SK-N-SH (cell line): ENCODE data around the gene GPR39. TPM values are rescaled to one million over a fixed set of nuclear protein-coding genes. Genes with fewer than 3 reads are reported as not detected.

Source experiments
- CTCF ChIA-PET: fragments of 300-600, 350-600 bp; formaldehyde crosslinking; extraction: SDS; loops from one replicate; lab custom pipeline; 2021; lab: Yijun Ruan, JAX
- POLR2A ChIA-PET: fragments of 350-600 bp; sonication (Branson Sonifier 250); formaldehyde crosslinking; extraction: SDS; loops from one replicate; lab custom pipeline; 2020; ENCODE audit warnings: antibody characterized with exemption, inconsistent platforms; lab: Yijun Ruan, JAX
- DNase-seq: peaks from one replicate; pipeline ENCODE4 v3.0.0; 2012
- H2AFZ ChIP-seq: fragments of 200-600 bp; sonication (generic); 2 replicates; pipeline ENCODE4 v1.8.1; 2016; ENCODE audit warnings: antibody characterized with exemption, mild to moderate bottlenecking, low read depth
- H3F3A ChIP-seq: fragments of 200-600 bp; sonication (generic); replicated peaks from 2 replicates; pipeline ENCODE3; 2016; ENCODE audit warnings: antibody characterized with exemption, mild to moderate bottlenecking; ENCODE audit not compliant: insufficient read depth
- H3K27ac ChIP-seq, 2 experiments: fragments of 200-500 bp in 1 of 2; fragments of 200-600 bp in 1 of 2; sonication (Bioruptor generic) in 1 of 2; sonication (generic), shearing (Covaris generic) in 1 of 2; 2 replicates each; pipeline versions ENCODE4 v1.5.1 to v1.6.1; 2014 to 2016; ENCODE audit warnings: low read depth in 2 of 2, inconsistent platforms in 1 of 2, low read length in 1 of 2, mild to moderate bottlenecking in 1 of 2, mixed read lengths in 1 of 2
- H3K27me3 ChIP-seq: fragments of 200-600 bp; sonication (generic), shearing (Covaris generic); 2 replicates; pipeline ENCODE4 v1.6.1; 2016; ENCODE audit warnings: mixed run types; ENCODE audit not compliant: insufficient read depth
- H3K36me3 ChIP-seq, 2 experiments: fragments of 200-500 bp in 1 of 2; fragments of 200-600 bp in 1 of 2; sonication (Bioruptor generic) in 1 of 2; sonication (generic) in 1 of 2; replicated peaks in 1 of 2; 2 replicates each; pipeline versions ENCODE3 to v1.5.1; 2014 to 2016; ENCODE audit warnings: low read length in 1 of 2, mild to moderate bottlenecking in 1 of 2; ENCODE audit not compliant: insufficient read depth in 2 of 2, control insufficient read depth in 1 of 2
- H3K4me1 ChIP-seq, 2 experiments: fragments of 200-500 bp in 1 of 2; fragments of 200-600 bp in 1 of 2; sonication (Bioruptor generic) in 1 of 2; sonication (generic), shearing (Covaris generic) in 1 of 2; 2 replicates each; pipeline versions ENCODE4 v1.5.1 to v1.6.1; 2014 to 2016; ENCODE audit warnings: low read depth in 1 of 2, low read length in 1 of 2, mixed run types in 1 of 2; ENCODE audit not compliant: insufficient read depth in 2 of 2, control insufficient read depth in 1 of 2
- H3K4me2 ChIP-seq: fragments of 200-600 bp; sonication (generic), shearing (Covaris generic); 2 replicates; pipeline ENCODE4 v1.6.1; 2017; ENCODE audit warnings: mixed run types
- H3K4me3 ChIP-seq, 2 experiments: fragments of 200-500 bp in 1 of 2; fragments of 200-600 bp in 1 of 2; sonication (Bioruptor generic) in 1 of 2; sonication (generic), shearing (Covaris generic) in 1 of 2; 2 replicates each; pipeline versions ENCODE4 v1.5.1 to v1.8.1; 2014 to 2016; ENCODE audit warnings: low read depth in 2 of 2, inconsistent platforms in 1 of 2, low read length in 1 of 2, mild to moderate bottlenecking in 1 of 2, mixed read lengths in 1 of 2, moderate library complexity in 1 of 2
- H3K79me2 ChIP-seq: fragments of 200-600 bp; sonication (generic); 2 replicates; pipeline ENCODE4 v1.8.1; 2017; ENCODE audit warnings: mild to moderate bottlenecking; ENCODE audit not compliant: insufficient read depth
- H3K9ac ChIP-seq: fragments of 200-600 bp; sonication (generic); 2 replicates; pipeline ENCODE4 v1.6.1; 2017; ENCODE audit warnings: mixed run types
- H3K9me2 ChIP-seq: fragments of 200-600 bp; sonication (generic); 2 replicates; pipeline ENCODE4 v1.6.1; 2017; ENCODE audit warnings: mixed run types
- H3K9me3 ChIP-seq: fragments of 200-600 bp; sonication (generic); 2 replicates; pipeline ENCODE4 v1.6.1; 2017; ENCODE audit warnings: mixed run types, mild to moderate bottlenecking, moderate library complexity
- H4K20me1 ChIP-seq: fragments of 200-600 bp; sonication (generic); 2 replicates; pipeline ENCODE4 v1.6.1; 2017; ENCODE audit warnings: mild to moderate bottlenecking, mixed run types; ENCODE audit not compliant: insufficient read depth
- CHD2 ChIP-seq: fragments of 150-350 bp; IDR thresholded peaks from 2 replicates; pipeline ENCODE4 v1.6.1; 2018; ENCODE audit warnings: low read length; ENCODE audit not compliant: partially characterized antibody
- FOSL2 ChIP-seq: IDR thresholded peaks from 2 replicates; pipeline ENCODE4 v1.4.0; 2012; ENCODE audit warnings: low read depth, mild to moderate bottlenecking, moderate library complexity, borderline replicate concordance
- FOXM1 ChIP-seq: IDR thresholded peaks from 2 replicates; pipeline ENCODE4 v1.4.0; 2012; ENCODE audit warnings: low read depth, mild to moderate bottlenecking
- GABPA ChIP-seq: IDR thresholded peaks from 2 replicates; pipeline ENCODE4 v1.4.0; 2012; ENCODE audit warnings: low read depth, mild to moderate bottlenecking
- GATA2 ChIP-seq: sonication (generic); formaldehyde crosslinking; IDR thresholded peaks from 2 replicates; pipeline ENCODE4 v1.5.0; 2020; ENCODE audit warnings: mild to moderate bottlenecking, missing genetic modification reagents
- MXI1 ChIP-seq: IDR thresholded peaks from 2 replicates; pipeline ENCODE4 v1.6.1; 2012; ENCODE audit warnings: mild to moderate bottlenecking, low read depth, low read length, improper control_type of control experiment
- POLR2AphosphoS5 ChIP-seq: IDR thresholded peaks from 2 replicates; pipeline ENCODE4 v1.6.1; 2012; ENCODE audit warnings: low read depth, low read length
- RAD21 ChIP-seq: IDR thresholded peaks from 2 replicates; pipeline ENCODE4 v1.6.1; 2012; ENCODE audit warnings: mild to moderate bottlenecking, low read length
- REST ChIP-seq: IDR thresholded peaks from 2 replicates; pipeline ENCODE4 v1.6.1; 2012; ENCODE audit warnings: mild to moderate bottlenecking, low read depth, low read length, moderate library complexity
- RFX5 ChIP-seq: IDR thresholded peaks from 2 replicates; pipeline ENCODE4 v1.6.1; 2012; ENCODE audit warnings: mild to moderate bottlenecking, improper control_type of control experiment, low read length
- RXRA ChIP-seq: IDR thresholded peaks from 2 replicates; pipeline ENCODE4 v1.4.0; 2012; ENCODE audit warnings: low read depth, mild to moderate bottlenecking, borderline replicate concordance
- SIN3A ChIP-seq: IDR thresholded peaks from 2 replicates; pipeline ENCODE4 v1.6.1; 2012; ENCODE audit warnings: low read depth, mild to moderate bottlenecking, low read length, moderate library complexity, borderline replicate concordance
- TAF1 ChIP-seq: IDR thresholded peaks from 2 replicates; pipeline ENCODE4 v1.6.1; 2012; ENCODE audit warnings: low read depth, mild to moderate bottlenecking, low read length, moderate library complexity, borderline replicate concordance
- TCF12 ChIP-seq: IDR thresholded peaks from 2 replicates; pipeline ENCODE4 v1.4.0; 2012
- TEAD4 ChIP-seq: IDR thresholded peaks from 2 replicates; pipeline ENCODE4 v1.4.0; 2012; ENCODE audit warnings: mild to moderate bottlenecking, borderline replicate concordance; ENCODE audit not compliant: insufficient read depth
- USF1 ChIP-seq: IDR thresholded peaks from 2 replicates; pipeline ENCODE4 v1.4.0; 2012; ENCODE audit warnings: low read depth, borderline replicate concordance
- YY1 ChIP-seq: IDR thresholded peaks from 2 replicates; pipeline ENCODE4 v1.4.0; 2012; ENCODE audit warnings: low read depth, mild to moderate bottlenecking
- WGBS: methylation state at CpG from one replicate; pipeline ENCODE4 v1.1.6; 2017; ENCODE audit warnings: low lambda C conversion rate; 5-methylcytosine and 5-hydroxymethylcytosine counted together
- polyA plus RNA-seq, 3 experiments: library from polyadenylated mRNA; depleted of rRNA; stranded (reverse); fragments of >200 nt; gene quantifications; 2 replicates each; pipeline ENCODE4 v1.2.3, GENCODE V29; 2012
- TF ChIP-seq, protein P1 (sequence below): fragments of 200-600 bp; sonication (generic); IDR thresholded peaks from 2 replicates; pipeline ENCODE4 v1.6.1; 2017; ENCODE audit warnings: antibody characterized with exemption, mild to moderate bottlenecking, moderate library complexity

Gene GPR39
- polyA plus RNA-seq, 1 of the 3 experiments (the other 2 are of a cell fraction), result 2.3 TPM

GRCh38 chr2:132615329-132616085 is 198.9 kb downstream of the GPR39 start:
- POLR2A ChIA-PET, result no interaction called here
- Histone ChIP-seq H3K36me3 (no peaks in the 10 kb centered on the region), H3K4me3 (no peak overlapping the region), H3K27me3 (no peaks in the 10 kb centered on the region), H3K9ac (no peak overlapping the region), H3K9me2 (no peaks in the 10 kb centered on the region), H3K79me2 (no peaks in the 10 kb centered on the region), H3K27ac (no peak overlapping the region), H3K4me1 (no peaks in the 10 kb centered on the region), H4K20me1 (no peaks in the 10 kb centered on the region), H3F3A (no peaks in the 10 kb centered on the region), H3K9me3 (no peaks in the 10 kb centered on the region), H2AFZ (no peak overlapping the region), H3K4me2 (no peak overlapping the region)
- CTCF ChIA-PET, result interaction anchor here (1.6 to 1.7 kb wide), 2 partner anchors 13 to 36 kb away, joined by 5 read pairs; no protein-coding TSS in a partner anchor
- TF ChIP-seq REST (no peak), TEAD4 (no peak), POLR2AphosphoS5 (no peak), TAF1 (no peak), GABPA (no peak), FOXM1 (no peak), MXI1 (no peak), GATA2 (CRISPR knock-in tag) (no peak), RFX5 (no peak), YY1 (no peak), TCF12 (no peak), RXRA (no peak), USF1 (no peak), FOSL2 (no peak), CHD2 (no peak), SIN3A (no peak), RAD21 (no peak)
- TF ChIP-seq, protein P1, sequence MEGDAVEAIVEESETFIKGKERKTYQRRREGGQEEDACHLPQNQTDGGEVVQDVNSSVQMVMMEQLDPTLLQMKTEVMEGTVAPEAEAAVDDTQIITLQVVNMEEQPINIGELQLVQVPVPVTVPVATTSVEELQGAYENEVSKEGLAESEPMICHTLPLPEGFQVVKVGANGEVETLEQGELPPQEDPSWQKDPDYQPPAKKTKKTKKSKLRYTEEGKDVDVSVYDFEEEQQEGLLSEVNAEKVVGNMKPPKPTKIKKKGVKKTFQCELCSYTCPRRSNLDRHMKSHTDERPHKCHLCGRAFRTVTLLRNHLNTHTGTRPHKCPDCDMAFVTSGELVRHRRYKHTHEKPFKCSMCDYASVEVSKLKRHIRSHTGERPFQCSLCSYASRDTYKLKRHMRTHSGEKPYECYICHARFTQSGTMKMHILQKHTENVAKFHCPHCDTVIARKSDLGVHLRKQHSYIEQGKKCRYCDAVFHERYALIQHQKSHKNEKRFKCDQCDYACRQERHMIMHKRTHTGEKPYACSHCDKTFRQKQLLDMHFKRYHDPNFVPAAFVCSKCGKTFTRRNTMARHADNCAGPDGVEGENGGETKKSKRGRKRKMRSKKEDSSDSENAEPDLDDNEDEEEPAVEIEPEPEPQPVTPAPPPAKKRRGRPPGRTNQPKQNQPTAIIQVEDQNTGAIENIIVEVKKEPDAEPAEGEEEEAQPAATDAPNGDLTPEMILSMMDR, result no peak
- 87% methylated on average over 5 of the region's 5 CpGs for whole genome bisulfite sequencing
- DNase-seq, result no peak
